AG10803 (cell line): Measurements from ENCODE around the gene APOA5.

Source experiments
- DNase-seq: peaks from one replicate; pipeline ENCODE4 v3.0.0; 2010; ENCODE audit warnings: low read depth
- H3K4me3 ChIP-seq: 2 replicates; pipeline ENCODE4 v1.5.1; 2011; ENCODE audit warnings: mild to moderate bottlenecking, low read length, control low read depth
- TF ChIP-seq, protein P1 (sequence below): conservative IDR thresholded peaks from 2 replicates; pipeline ENCODE4 v1.5.1; 2011; ENCODE audit warnings: mild to moderate bottlenecking, low read length, control low read depth, inconsistent platforms

The APOA5 gene

GRCh38 chr11:116790167-116791001 is 1.3 kb downstream of the APOA5 start:
- DNase-seq: no peak
- H3K4me3 ChIP-seq: no peak overlapping the region
- TF ChIP-seq, protein P1, sequence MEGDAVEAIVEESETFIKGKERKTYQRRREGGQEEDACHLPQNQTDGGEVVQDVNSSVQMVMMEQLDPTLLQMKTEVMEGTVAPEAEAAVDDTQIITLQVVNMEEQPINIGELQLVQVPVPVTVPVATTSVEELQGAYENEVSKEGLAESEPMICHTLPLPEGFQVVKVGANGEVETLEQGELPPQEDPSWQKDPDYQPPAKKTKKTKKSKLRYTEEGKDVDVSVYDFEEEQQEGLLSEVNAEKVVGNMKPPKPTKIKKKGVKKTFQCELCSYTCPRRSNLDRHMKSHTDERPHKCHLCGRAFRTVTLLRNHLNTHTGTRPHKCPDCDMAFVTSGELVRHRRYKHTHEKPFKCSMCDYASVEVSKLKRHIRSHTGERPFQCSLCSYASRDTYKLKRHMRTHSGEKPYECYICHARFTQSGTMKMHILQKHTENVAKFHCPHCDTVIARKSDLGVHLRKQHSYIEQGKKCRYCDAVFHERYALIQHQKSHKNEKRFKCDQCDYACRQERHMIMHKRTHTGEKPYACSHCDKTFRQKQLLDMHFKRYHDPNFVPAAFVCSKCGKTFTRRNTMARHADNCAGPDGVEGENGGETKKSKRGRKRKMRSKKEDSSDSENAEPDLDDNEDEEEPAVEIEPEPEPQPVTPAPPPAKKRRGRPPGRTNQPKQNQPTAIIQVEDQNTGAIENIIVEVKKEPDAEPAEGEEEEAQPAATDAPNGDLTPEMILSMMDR: no peak

DNA sequence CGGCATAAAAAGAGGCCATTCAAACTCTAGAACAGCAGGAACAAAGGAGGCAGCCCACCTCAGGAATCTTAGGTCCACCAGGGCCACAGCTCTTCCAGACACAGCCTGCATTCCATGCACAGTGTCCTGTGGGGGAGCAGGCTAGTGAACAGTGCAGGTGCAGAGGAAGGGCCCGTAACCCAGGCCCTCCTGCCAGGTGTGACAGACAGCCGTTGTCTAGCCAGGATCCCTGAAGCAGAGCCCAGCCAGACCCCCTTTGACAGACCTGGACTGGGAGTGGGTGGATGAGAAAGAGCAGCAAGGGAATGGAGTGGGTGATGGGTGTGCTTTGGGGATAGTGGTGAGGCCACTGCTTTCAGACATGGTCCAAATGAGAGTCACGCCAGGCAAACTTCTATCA is 2.7 kb downstream of the APOA5 start:
- no peak for DNase-seq
- TF ChIP-seq, protein P1: no peak
- H3K4me3 ChIP-seq: no peak overlapping the region

GRCh38 chr11:116788534-116788933 is 3.1 kb downstream of the APOA5 start:
- TF ChIP-seq, protein P1: no peak

DNA sequence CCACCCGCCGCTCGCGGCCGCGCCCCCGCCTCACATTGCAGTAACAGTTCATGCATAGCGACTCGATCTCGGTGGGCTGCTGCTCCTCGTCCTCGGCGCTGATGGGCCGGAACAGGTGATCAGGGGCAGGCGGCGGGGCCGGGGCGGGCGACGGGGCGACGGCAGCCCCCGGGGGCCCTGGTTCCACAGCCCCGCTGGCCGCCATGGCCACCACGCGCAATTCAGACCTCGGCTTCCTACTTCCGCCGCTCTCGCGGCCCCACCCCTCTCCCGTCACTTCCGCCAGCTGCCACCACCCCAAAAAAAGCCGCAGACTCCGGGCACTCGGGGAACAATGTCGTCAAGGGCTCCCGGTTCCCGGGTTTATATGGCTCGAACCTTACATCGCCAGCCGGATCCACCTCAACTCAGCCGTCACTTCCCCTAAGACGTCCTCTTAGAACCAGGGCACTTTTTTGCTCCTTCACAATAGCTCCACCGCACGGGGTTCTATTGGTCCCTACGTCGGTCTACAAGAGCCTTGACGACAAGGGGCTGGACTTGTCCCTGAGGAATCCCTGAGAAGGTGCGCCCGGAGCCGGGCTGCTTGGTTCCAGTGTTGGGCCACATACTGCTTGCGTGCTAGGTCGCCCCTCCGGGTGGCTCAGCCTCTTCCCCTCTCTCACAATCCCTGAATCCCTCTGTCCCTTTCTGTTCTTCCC is 3.7 kb downstream of the APOA5 start, which contains the start of gene ZPR1:
TSS of gene ZPR1 (minus strand) at position 238 of the 701 bp plus-strand sequence. CDS start at position 205, 33 bp downstream.
- peak; percentile 65 for DNase-seq
- peak within 1 kb of the TSS; percentile 87 for H3K4me3 ChIP-seq
- TF ChIP-seq, protein P1: no peak

More at GRCh38 chr11:116788534-116788933, 3.1 kb downstream of the APOA5 start:
- DNase-seq: no peak
- peak overlapping the region; percentile 87 for H3K4me3 ChIP-seq

GRCh38 chr11:116787436-116787785 is 4.3 kb downstream of the APOA5 start:
- peak overlapping the region; percentile 87 for H3K4me3 ChIP-seq
- DNase-seq: no peak
- TF ChIP-seq, protein P1: no peak

GRCh38 chr11:116786966-116787365 is 4.7 kb downstream of the APOA5 start:
- no peak for DNase-seq
- TF ChIP-seq, protein P1: no peak

More at GRCh38 chr11:116786966-116787365, 4.7 kb downstream of the APOA5 start:
- H3K4me3 ChIP-seq: peak overlapping the region; percentile 87
